Measurements from ENCODE around the gene GTF3C5. TPM values are rescaled to one million over a fixed set of nuclear protein-coding genes. Genes with fewer than 3 reads are reported as not detected.
A peak's percentile ranks its signal among the peaks of the same experiment; 100 is the strongest.

GTF3C5 gene
- total RNA-seq, 4 donors from 2014 or later, result 49.4 to 94.2 (median 73.3) TPM

- peaks cover 3 to 69% (median 21%) of the 10 kb centered on the region in 4 donors for H3K4me1 ChIP-seq
- H3K27me3 ChIP-seq, result no peaks in the 10 kb centered on the region
- TF ChIP-seq POLR2A (IDR thresholded peaks at IDR 0.05), result no peak
- TF ChIP-seq EP300 (IDR thresholded peaks at IDR 0.05), result no peak
- TF ChIP-seq CTCF (IDR thresholded peaks at IDR 0.05), result no peak
- H3K4me3 ChIP-seq, result peak overlapping the region; percentile 54 to 96 (median 75)
- H3K27ac ChIP-seq, result peak overlapping the region; percentile 70 to 95 (median 90)
- no peaks in the 10 kb centered on the region for H3K9me3 ChIP-seq
- H3K36me3 ChIP-seq, result peaks cover 0 to 4% (median 0%) of the 10 kb centered on the region in 3 donors
- 1% methylated on average over 16 of the region's 16 CpGs for WGBS, 2 donors
- DNase-seq (ENCODE audit: low spot score in 2 of 2), result no peak
These were observed 279 bp downstream of the GTF3C5 start for GRCh38 chr9:133031130-133031422.

- no peaks in the 10 kb centered on the region for H3K27me3 ChIP-seq
- DNase-seq (ENCODE audit: low spot score in 2 of 2), result no peak
- TF ChIP-seq EP300 (IDR thresholded peaks at IDR 0.05) (no peak), POLR2A (IDR thresholded peaks at IDR 0.05) (no peak), CTCF (IDR thresholded peaks at IDR 0.05) (no peak)
- WGBS, 2 donors, result 63 to 67% methylated on average over 10 of the region's 10 CpGs
- peaks cover 0 to 4% (median 0%) of the 10 kb centered on the region in 3 donors for H3K36me3 ChIP-seq
- peaks cover 3 to 71% (median 21%) of the 10 kb centered on the region in 4 donors for H3K4me1 ChIP-seq
- no peaks in the 10 kb centered on the region for H3K9me3 ChIP-seq
- H3K4me3 ChIP-seq, result peak overlapping the region; percentile 54 to 96 (median 75)
- peak overlapping the region in 2 of 4 donors; percentile 86 to 95 for H3K27ac ChIP-seq
These were observed 707 bp downstream of the GTF3C5 start for GRCh38 chr9:133031496-133031911.

GRCh38 chr9:133032171-133032570, 1.4 kb downstream of the GTF3C5 start:
- Histone ChIP-seq H3K9me3 (no peaks in the 10 kb centered on the region), H3K27me3 (no peaks in the 10 kb centered on the region), H3K36me3 (peaks cover 0 to 4% (median 0%) of the 10 kb centered on the region in 3 donors), H3K27ac (no peak overlapping the region), H3K4me1 (peaks cover 3 to 71% (median 21%) of the 10 kb centered on the region in 4 donors), H3K4me3 (peak overlapping the region in 1 of 4 donors; percentile 69)
- DNase-seq (ENCODE audit: low spot score in 2 of 2), result no peak
- 90 to 92% methylated on average over 10 of the region's 10 CpGs for WGBS, 2 donors
- TF ChIP-seq CTCF (IDR thresholded peaks at IDR 0.05), result no peak

- no peaks in the 10 kb centered on the region for H3K27me3 ChIP-seq
- WGBS, 2 donors, result 81 to 83% methylated on average over 6 of the region's 6 CpGs
- no peak overlapping the region for H3K27ac ChIP-seq
- H3K9me3 ChIP-seq, result no peaks in the 10 kb centered on the region
- H3K4me1 ChIP-seq, result peaks cover 3 to 50% (median 12%) of the 10 kb centered on the region in 4 donors
- TF ChIP-seq EP300 (IDR thresholded peaks at IDR 0.05), result no peak
- TF ChIP-seq CTCF (IDR thresholded peaks at IDR 0.05), result no peak
- no peak for TF ChIP-seq POLR2A (IDR thresholded peaks at IDR 0.05)
- DNase-seq (ENCODE audit: low spot score in 2 of 2), result no peak
- peaks cover 0 to 4% (median 0%) of the 10 kb centered on the region in 3 donors for H3K36me3 ChIP-seq
- H3K4me3 ChIP-seq, result no peak overlapping the region
These were observed 4.9 kb downstream of the GTF3C5 start for GRCh38 chr9:133035669-133036068.

GRCh38 chr9:133037775-133038515, 7.1 kb downstream of the GTF3C5 start:
- Histone ChIP-seq H3K36me3 (peaks cover 0 to 24% (median 10%) of the 10 kb centered on the region in 3 donors), H3K9me3 (no peaks in the 10 kb centered on the region), H3K27ac (no peak overlapping the region), H3K4me3 (no peak overlapping the region), H3K4me1 (peaks cover 0 to 32% (median 0%) of the 10 kb centered on the region in 4 donors), H3K27me3 (no peaks in the 10 kb centered on the region)
- TF ChIP-seq POLR2A (IDR thresholded peaks at IDR 0.05), result no peak
- TF ChIP-seq CTCF (IDR thresholded peaks at IDR 0.05), result no peak
- TF ChIP-seq EP300 (IDR thresholded peaks at IDR 0.05), result no peak
- no peak for DNase-seq (ENCODE audit: low spot score in 2 of 2)
- WGBS, 2 donors, result 90 to 92% methylated on average over 25 of the region's 25 CpGs
